Measurements from ENCODE around the gene CD109.

CD109 gene

GRCh38 chr6:73866305-73866704 lies 170.3 kb downstream of the CD109 start:
- no peak for DNase-seq

- DNase-seq = no peak
These were observed 171.4 kb downstream of the CD109 start for GRCh38 chr6:73867411-73867810.

GRCh38 chr6:73870907-73871306 lies 174.9 kb downstream of the CD109 start:
- DNase-seq = no peak

DNA sequence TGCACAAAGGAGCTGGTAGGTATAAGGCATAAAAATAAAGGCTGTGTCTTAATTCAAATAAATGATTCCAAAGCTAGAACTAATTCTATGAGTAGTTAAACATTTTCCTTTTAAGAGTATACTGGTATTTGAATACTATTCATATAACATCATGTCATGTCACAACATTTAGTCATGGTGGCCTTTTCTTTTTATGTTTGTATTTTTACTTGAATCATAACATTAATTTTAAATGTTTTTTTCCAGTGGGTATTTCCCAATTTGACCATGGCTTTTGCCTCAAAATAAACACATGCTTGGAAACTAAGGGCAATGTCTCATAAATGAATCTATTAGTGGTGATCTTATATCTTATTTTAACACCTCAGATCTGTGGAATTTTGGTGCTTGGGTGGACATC lies 177.1 kb downstream of the CD109 start:
- no peak for DNase-seq

Data from NCI-H1417 (cell line).